Glutamatergic neuron (in vitro differentiated cells): ENCODE data around the gene SCTR. TPM values are rescaled to one million over a fixed set of nuclear protein-coding genes. Genes with fewer than 3 reads are reported as not detected.

ENCODE experiments used
- DNase-seq: peaks from one replicate; pipeline ENCODE4 v3.0.0; 2022
- H3K27ac Mint-ChIP-seq: one replicate; pipeline ENCODE4 v1.8.0; 2020; ENCODE audit warnings: mild to moderate bottlenecking, mixed read lengths, inconsistent platforms; ENCODE audit not compliant: unreplicated experiment
- H3K27me3 Mint-ChIP-seq: one replicate; pipeline ENCODE4 v1.8.0; 2020; ENCODE audit warnings: mild to moderate bottlenecking, moderate library complexity, mixed read lengths, inconsistent platforms; ENCODE audit not compliant: unreplicated experiment
- H3K36me3 Mint-ChIP-seq: one replicate; pipeline ENCODE4 v1.8.0; 2020; ENCODE audit warnings: mild to moderate bottlenecking, mixed read lengths, inconsistent platforms; ENCODE audit not compliant: unreplicated experiment
- H3K4me1 Mint-ChIP-seq: one replicate; pipeline ENCODE4 v1.8.0; 2020; ENCODE audit warnings: mild to moderate bottlenecking, low read depth, mixed read lengths, inconsistent platforms; ENCODE audit not compliant: unreplicated experiment
- H3K4me3 Mint-ChIP-seq: one replicate; pipeline ENCODE4 v1.8.0; 2020; ENCODE audit warnings: mild to moderate bottlenecking, mixed read lengths, inconsistent platforms; ENCODE audit not compliant: unreplicated experiment
- H3K9me3 Mint-ChIP-seq: one replicate; pipeline ENCODE4 v1.8.0; 2020; ENCODE audit warnings: mild to moderate bottlenecking, moderate library complexity, mixed read lengths, inconsistent platforms; ENCODE audit not compliant: unreplicated experiment
- CTCF ChIP-seq: fragments of 200-600 bp; sonication (generic); IDR thresholded peaks from one replicate; pipeline ENCODE4 v1.5.0; 2021; ENCODE audit not compliant: partially characterized antibody, unreplicated experiment
- total RNA-seq: library from RNA; stranded (reverse); fragmentation: NEBNext Ultra II Directional; extraction: Animal tissue kit (Norgen Biotek cat#: 25700); gene quantifications from one replicate; pipeline ENCODE4 v1.2.1, GENCODE V29; 2021; ENCODE audit not compliant: unreplicated experiment

SCTR gene
- total RNA-seq, 1 donor from 2014 or later: not detected

GRCh38 chr2:119489232-119489952 is 34.9 kb downstream of the SCTR start:
- Mint-ChIP-seq H3K9me3 (no peaks in the 10 kb centered on the region), H3K4me3 (no peak overlapping the region), H3K27me3 (peaks cover 7% of the 10 kb centered on the region), H3K4me1 (peaks cover 10% of the 10 kb centered on the region), H3K36me3 (no peaks in the 10 kb centered on the region), H3K27ac (no peak overlapping the region)
- no peak for DNase-seq
- no peak for TF ChIP-seq CTCF

DNA sequence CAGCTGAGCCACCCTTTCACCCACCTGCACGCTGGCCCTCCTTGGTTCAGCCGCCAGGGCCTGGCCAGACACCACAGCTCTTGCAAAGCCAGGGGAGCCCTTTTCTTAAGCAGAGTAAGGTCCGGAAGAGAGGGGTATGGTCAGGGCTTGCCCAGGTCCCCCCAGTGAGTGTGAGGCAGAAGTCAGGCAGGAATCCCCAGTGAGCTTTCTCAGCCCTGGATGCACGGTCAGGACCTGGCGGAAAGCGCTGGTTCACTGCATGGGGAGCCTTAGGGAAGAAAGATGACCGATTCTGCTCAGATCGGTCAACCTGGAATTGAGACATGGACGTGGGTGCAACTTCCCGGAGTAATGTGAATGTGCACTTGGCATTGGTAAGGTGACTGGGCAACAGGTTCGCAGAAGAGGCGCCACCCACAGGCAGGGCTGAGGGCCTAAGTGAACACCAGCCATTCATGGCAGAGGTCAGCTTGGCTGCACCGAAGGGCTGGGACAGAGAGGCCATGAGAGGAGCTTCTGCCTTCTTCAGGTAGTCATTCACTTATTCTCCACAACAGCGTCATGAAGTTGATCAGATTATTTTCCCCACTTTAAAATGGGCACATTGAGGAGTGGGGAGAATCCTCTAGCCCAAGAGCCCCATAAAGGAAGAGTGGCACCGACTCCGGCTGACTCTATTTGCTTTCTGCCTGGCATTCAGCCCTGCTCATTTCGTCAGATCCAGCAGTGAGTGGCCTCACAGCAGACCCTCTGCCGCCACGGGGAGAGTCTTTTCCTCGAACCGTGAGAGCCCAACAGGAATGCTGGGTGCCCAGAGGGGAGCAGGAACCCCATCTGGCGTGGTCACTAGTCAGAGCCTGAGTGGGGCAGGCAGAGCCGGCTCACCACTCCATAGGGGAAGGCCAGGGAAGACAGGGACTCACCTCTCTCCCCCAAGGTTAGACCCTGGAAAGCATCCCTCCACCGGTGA is 35.8 kb downstream of the SCTR start:
- no peak for TF ChIP-seq CTCF
- Mint-ChIP-seq H3K4me3 (no peak overlapping the region), H3K4me1 (peaks cover 10% of the 10 kb centered on the region), H3K27me3 (peaks cover 7% of the 10 kb centered on the region), H3K36me3 (no peaks in the 10 kb centered on the region), H3K27ac (no peak overlapping the region), H3K9me3 (no peaks in the 10 kb centered on the region)
- no peak for DNase-seq

DNA sequence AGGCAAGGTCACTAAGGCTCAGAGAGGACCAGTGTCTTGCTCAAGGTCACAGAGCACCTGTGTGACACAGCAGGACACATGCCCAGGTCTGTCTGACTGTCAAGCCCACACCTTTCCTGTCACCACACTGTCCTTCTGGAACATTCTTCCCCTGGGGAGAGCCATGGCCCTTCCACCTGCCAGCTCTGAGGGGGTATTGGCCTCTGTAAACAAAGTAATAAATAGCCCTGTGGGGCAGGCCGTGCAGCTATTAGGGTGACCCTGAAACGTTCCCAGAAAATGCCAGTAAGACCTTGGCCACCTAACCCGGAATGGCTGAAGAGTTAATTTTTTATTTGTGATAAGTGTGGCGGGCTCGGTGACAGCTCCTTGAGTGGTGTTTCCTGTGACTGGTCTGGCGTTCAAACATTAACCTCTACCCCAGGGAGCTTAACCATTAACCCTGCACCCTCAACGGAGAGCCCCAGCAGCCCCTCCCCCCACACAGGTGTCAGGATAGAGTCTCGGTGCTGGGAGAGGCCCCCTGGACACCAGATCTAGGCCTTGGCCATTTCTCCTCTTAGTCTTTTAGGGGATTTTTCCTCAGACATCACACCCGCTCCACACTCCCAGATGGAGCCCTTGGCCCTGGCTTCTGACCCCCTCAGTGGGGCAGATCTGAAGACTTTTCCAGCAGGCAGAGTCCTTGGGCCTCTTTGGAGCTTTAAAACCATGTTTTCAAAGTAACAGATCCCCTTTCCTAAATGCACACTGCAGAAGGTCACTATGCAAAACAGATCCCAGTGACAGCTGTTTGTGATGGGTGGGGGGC is 36.6 kb downstream of the SCTR start:
- Mint-ChIP-seq H3K27me3 (peaks cover 5% of the 10 kb centered on the region), H3K9me3 (no peaks in the 10 kb centered on the region), H3K36me3 (no peaks in the 10 kb centered on the region), H3K4me1 (peaks cover 10% of the 10 kb centered on the region), H3K27ac (no peak overlapping the region), H3K4me3 (no peak overlapping the region)
- TF ChIP-seq CTCF: no peak
- no peak for DNase-seq

DNA sequence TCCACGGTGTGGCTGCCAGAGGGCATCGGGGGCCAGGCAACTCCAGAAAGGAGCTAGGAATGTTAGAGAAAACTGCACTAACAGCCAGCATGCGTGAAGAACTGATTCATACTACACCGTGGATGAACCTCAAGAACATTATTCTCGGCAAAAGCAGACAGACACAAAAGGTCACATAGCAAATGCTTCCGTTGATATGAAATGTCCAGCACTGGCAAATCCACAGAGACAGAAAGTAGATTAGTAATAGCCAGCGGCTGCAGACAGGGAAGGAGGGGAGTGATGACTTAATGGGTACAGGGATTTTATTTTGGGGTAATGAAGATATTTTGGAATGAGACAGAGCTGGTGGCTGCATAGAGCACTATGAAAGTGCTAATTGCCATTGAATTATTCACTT is 37.4 kb downstream of the SCTR start:
- H3K4me1 Mint-ChIP-seq: peaks cover 10% of the 10 kb centered on the region
- no peak for TF ChIP-seq CTCF
- DNase-seq: no peak
- no peaks in the 10 kb centered on the region for H3K36me3 Mint-ChIP-seq
- no peak overlapping the region for H3K4me3 Mint-ChIP-seq
- H3K9me3 Mint-ChIP-seq: no peaks in the 10 kb centered on the region
- H3K27me3 Mint-ChIP-seq: peaks cover 7% of the 10 kb centered on the region
- H3K27ac Mint-ChIP-seq: no peak overlapping the region
